NCI-H226 (cell line): Measurements from ENCODE around the gene SLC35G1.

Experiments used
- DNase-seq: peaks from one replicate; pipeline ENCODE4 v3.0.0-alpha.2; 2015

The SLC35G1 gene, protein sequence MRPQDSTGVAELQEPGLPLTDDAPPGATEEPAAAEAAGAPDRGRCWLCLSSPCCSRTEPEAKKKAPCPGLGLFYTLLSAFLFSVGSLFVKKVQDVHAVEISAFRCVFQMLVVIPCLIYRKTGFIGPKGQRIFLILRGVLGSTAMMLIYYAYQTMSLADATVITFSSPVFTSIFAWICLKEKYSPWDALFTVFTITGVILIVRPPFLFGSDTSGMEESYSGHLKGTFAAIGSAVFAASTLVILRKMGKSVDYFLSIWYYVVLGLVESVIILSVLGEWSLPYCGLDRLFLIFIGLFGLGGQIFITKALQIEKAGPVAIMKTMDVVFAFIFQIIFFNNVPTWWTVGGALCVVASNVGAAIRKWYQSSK

DNA sequence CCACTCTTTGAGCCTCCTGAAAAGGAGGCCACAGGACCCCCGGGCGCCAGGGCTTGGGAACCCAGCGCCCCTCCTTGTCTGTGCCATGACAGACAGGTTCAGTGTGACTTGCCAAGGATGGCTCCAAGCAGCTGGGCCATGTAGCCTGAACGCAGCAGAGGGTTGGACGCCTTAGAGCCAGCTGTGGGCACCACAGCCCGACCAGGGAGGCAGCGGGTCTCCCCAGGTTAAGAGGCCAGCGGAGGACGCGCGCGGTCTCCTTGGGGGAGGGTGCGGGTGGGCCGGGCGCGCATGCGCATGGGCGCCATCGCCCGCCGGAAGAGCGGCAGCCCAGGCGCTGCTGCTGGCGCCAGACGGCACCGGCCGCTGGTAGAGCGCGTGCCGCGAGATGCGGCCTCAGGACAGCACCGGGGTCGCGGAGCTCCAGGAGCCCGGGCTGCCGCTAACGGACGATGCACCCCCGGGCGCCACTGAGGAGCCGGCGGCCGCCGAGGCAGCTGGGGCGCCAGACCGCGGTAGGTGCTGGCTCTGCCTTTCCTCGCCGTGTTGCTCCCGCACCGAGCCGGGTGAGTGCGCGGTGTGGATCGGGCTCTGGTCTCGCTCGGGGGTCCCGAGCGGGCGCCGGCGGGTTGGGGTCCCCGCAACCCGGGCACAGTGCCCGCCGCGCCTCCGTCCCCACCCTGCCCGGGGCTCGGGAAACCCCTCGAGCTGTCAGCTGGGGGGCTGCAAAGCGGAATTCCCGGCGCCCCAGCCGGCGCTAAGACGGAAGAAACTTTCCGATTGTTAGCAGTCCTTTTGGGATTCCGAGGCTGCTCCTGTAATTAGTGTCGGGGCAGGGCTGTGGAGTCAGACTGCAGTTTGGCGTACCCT, at the start of gene SLC35G1:
SLC35G1 (plus strand) TSS at position 333 of the 870 bp plus-strand sequence; CDS start at position 389, 56 bp downstream.
- peak; percentile 51 for DNase-seq

DNA sequence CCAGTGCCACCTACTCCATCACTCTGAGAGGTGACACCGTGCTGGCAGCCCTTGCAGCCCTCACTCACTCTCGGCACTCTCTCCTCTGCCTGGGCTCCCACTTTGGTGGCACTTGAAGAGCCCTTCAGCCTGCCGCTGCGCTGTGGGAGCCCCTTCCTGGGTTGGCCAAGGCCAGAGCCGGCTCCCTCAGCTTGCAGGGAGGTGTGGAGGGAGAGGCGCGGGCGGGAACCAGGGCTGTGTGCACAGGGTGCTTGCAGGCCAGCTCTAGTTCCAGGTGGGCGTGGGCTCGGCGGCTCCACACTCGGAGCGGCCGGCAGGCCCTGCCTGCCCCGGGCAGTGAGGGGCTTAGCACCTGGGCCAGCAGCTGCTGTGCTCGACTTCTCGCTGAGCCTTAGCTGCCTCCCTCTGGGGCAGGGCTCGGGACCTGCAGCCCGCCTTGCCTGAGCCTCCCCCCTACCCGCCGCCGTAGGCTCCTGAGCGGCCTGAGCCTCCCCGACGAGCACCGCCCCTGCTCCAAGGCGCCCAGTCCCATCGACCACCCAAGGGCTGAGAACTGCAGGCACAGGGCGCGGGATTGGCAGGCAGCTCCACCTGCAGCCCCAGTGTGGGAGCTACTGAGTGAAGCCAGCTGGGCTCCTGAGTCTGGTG, 48.7 kb upstream of the SLC35G1 start:
- no peak for DNase-seq

DNA sequence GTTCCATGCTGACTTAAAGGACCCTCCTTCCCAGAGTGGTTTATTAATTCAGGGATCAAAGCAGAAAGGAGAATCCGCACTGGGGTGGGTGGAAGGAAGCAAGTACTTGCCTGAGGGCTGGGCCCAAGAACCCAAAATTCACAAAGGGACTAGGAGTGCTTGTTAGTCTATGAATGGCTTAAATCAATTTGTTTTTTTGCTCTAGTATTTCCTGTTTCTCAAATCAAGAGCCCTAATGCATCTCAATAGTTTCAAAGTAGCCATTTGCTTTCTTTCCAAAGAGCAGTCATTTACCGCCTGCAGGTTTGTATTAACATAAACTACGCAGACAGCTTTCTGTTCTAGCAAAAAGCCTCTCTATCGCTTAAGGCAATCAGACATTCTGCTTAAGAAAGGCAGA, 44.2 kb upstream of the SLC35G1 start:
- no peak for DNase-seq

DNA sequence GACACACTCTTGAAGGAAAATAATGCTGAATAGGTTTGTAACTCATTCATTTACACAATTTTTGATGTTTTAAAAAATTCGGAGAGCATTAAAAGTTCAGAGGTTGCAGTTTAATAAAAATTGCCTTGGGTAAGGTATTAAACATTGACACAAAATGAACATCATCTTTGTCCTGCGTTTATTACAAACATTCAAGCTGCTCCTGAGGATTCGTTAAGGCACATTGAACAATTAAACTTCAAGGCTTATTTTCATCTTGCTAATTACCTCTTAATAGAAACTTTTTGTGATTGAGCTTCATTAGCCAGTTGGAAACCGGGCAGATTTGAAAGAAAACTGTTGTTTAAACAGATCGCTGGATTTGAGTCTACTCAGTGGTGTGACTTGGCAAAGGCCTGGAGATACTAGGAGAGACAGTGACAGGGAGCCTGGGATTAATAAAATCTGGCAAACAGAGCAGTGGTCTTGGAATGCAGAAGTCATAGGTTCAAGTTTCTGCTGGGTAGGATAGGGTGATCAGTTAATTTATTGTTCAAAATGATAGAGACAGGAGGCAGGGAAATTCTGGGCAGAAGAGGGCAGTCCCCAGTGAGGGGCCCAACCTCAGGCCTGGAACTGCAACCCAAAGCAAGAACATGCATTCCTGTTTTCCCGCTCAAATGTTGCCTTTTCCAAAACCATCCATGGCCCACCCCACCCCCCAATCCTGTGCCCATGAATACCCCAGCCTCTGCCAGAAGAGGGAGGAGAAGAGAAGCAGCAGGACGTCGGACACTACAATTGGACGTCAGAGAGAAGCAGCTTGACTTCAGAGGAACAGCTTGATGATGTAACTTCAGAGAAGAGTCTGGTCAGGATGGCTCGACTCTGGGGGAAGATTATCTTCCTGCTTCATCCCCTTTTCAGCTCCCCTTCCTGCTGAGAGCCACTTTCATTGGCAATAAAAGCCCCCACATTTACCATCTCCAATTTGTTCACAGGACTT, 43.5 kb upstream of the SLC35G1 start:
- no peak for DNase-seq

DNA sequence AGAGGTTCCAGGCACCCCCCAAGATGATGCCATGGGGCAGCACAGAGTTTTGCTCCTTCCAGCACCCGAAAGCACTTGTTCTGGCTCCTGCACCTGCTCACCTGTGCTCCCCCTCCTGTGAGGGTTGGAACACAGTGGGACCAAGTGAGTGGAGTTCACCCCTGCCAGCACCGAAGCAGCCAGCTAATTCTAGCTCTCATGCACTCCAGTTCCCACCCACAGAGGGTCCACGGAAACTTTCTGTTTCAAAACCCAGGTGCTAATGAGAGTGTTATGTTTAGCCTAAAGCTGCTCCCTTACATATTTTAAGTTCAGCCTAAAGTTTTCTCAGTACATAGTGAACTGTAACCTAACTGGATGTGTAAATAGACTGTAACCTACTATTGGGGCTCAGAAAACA, 42.6 kb upstream of the SLC35G1 start:
- no peak for DNase-seq

DNA sequence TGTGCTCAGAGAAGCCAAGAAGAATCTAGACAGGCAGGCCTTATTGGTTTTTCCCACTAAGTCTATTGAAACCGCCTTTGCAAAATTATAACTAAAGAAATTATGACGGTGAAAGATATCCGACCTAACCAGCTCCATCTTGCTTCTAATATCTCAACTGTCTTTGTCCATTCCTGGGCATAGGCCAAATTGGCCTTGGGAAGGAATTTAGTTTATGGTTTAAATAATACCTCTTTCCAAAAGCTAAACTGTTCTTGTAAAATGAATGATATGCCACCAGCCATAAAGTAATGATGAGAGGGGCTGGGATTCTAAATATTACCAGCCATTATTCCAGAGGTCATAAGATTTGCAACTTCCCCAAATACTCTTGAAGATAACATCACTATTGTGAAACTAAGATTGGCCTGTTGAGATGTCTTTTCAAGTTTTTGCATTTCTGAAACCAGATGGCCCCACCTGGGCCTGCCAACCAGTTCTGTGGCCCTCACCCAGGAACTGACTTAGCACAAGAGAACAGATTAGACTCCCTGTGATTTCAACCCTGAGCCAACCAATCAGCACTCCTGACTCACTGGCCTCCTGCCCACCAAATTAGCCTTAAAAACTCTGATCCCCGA, 41.2 kb upstream of the SLC35G1 start:
- no peak for DNase-seq

DNA sequence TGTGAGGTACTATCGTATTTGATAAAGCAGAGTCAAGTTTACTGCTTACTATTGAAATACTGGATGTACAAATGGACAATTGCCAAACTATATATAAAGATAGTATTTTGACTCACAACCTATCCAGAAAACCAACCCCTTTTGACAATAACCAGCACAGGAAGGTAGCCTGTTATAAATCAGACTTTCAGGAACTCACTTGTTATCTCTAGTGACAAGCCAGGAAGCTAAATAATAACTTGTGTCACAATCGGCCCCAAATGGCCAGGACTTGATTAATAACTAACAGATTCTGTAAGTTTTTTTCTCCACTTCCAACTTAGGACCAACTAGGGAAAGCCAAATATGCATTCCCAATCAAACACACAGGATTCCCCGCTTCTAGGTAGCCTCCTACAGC, 38.8 kb upstream of the SLC35G1 start:
- DNase-seq, result no peak

DNA sequence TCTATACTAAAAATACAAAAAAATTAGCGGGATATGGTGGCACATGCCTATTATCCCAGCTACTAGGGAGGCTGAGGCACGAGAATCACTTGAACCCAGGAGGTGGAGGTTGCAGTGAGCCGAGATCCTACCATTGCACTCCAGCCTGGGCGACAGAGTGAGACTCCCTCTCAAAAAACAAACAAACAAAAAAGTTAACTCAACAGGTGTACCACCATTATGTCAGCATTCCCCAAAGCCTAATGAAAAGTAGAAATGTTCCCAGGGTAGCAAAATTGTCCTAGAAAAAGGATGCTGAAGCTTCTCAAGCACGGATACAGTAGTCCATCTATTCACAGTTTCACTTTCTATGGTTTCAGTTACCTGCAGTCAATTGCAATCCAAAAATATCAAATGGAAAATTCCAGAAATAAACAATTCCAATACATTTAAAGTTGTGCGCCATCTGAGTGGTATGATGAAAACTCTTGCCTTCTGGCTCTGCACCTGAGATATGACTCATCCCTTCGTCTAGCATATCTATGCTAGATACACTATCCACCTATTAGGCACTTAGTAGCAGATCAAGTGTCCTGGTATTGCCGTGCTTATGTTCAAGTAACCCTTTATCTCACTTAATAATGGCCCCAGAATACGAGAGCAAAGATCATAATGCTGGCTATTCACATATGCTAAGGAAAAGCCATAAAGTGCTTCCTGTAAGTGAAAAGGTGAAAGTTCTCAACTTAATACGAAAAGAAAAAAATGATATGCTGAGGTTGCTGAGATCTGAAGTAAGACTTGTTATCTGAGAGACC, 37.2 kb upstream of the SLC35G1 start:
- DNase-seq, result no peak

DNA sequence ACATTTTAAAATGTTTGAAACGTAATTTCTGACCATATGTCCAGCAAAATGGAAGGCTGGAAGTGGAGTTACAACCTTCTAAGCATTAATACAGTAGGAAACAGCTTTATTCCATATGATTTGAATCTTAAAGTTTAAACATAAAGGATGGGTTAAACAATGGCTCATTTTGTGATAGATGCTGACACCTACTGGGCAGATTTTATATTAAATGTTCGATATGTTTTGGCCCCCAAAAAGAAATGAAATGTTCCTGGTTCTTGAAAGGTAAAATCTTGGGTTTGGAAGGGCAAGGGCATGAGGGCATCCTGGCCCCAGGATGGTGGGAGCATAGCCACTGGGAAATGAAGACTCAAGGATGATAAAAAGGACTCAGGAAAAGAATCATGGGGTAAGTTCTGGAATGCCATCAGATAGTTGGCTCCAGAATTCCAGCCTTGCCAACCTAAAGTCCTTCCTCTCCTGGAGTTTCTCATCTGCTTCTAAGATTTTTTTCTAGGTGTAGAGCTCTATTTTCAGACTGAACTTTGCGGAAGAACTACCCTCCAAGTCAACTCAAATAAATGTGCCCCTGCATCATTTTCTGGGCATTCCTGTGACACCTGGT, 34.6 kb upstream of the SLC35G1 start:
- no peak for DNase-seq

DNA sequence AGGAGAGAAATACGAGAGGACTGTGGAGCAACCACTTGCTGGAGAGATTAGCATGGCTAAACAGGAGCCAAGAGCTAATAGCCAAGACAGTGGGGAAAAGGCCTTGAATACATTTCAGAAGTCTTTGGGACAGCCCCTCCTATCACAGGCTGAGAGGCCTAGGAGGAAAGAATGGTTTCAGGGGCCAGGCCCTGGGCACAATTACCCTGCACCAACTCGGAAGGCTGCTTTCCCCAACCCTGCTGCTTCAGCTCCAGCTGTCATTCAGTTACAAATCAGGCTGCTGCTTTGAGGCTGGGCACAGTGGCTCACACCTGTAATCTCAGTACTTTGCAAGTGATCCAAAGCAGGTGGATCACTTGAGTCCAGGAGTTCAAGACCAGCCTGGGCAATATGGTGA, 32.0 kb upstream of the SLC35G1 start:
- DNase-seq, result no peak

DNA sequence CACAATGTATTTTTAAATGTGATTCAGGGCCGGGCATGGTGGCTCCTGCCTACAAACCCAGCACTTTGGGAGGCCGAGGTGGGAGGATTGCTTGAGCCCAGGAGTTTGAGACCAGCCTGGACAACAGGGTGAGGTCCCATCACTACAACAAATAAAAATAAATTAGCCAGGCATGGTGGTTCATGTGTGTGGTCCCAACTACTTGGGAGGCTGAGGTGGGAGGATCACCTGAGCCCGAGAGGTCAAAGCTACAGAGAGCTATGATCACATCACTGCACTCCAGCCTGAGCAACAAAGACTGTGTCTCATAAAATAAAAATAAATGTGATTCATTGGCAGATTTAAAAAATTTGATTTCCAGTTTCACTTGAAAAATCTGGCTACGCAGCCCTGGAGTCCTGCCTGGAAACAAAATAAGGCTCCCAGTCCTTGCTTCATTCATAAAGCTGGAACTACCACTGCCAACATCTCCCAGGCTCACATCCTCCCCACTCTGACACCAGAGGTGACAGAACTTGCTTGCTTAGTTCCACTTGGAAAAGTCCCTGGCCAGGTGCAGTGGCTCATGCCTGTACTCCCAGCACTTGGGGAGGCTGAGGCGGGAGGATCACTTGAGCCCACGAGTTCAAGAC, 27.9 kb upstream of the SLC35G1 start:
- no peak for DNase-seq

DNA sequence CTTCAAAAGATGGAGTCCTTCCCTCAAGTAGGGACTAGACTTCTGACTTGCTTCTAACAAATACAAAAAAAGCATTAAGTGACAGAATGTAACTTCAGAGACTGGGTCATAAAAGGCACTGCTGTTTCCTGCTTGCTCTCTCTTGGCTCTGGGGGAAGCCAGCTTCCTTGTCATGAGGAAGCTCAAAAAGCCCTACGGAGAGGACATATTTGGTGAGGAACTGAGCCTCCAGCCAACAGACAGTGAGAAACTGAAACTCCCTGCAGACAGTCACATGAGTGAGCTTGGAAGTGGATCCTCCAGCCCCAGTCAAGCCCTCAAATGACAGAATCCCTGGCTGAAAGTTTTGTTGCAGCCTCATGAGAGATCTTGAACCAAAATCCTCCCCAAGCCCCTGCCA, 26.3 kb upstream of the SLC35G1 start:
- DNase-seq, result no peak

DNA sequence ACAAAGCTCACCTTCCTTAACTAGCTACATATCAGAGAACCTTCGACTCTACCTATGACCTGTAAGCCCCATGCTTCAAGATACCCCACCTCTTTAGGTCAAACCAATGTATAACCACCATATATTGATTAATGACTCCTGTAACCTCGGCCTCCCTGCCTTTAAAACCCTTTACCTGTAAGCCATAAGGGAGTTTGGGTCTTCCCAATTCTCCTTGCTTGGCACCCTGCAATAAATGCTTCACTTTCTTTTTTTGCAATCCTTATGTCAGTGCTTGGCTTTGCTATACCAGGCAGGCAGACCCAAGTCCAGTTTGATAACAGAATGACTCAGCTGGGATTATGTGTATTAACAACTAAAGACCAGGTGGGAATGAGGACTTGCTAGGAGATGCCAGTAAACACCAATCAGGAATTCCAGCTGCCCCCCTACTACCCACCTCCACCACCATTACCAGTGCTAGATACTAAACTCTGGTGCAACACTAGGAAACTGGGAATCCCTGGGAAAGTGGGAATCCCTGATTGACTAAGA, 22.0 kb upstream of the SLC35G1 start:
- DNase-seq, result peak; percentile 50

DNA sequence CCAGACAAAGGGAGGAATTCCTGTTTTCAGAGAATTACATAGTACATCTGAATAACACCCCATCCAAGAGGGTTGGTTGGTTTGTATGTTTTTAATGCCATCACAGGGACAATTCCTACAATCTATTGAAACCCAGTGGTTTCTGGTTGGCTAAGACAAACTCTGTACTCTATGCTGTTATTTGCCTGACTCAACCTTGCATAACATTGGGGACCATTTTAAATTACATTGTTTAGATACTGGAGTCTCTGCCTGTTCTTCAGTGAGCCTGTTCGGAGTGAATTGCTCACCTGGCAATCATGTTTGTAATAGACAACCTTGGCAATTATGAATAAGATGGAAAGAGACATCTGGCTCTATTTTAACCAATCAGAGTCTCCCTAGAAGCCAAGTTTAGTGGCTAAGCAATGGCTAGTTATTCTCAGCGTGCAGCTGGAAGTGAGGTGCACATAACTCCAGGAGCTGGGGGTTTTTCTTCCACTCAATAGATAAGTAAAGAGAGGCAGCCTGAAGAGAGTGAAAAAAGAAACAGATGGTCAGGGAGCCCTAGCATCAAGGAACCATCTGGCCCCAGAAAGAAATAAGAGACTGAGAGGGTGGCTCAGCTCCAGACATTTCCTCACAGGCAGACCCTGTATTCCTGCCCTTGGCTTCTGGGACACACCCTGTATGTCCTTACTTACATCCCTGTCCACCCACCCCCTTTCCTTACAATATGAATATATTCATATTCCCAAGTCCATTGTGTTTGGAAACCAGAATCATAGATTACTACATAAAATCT, 21.2 kb upstream of the SLC35G1 start:
- DNase-seq, result no peak

DNA sequence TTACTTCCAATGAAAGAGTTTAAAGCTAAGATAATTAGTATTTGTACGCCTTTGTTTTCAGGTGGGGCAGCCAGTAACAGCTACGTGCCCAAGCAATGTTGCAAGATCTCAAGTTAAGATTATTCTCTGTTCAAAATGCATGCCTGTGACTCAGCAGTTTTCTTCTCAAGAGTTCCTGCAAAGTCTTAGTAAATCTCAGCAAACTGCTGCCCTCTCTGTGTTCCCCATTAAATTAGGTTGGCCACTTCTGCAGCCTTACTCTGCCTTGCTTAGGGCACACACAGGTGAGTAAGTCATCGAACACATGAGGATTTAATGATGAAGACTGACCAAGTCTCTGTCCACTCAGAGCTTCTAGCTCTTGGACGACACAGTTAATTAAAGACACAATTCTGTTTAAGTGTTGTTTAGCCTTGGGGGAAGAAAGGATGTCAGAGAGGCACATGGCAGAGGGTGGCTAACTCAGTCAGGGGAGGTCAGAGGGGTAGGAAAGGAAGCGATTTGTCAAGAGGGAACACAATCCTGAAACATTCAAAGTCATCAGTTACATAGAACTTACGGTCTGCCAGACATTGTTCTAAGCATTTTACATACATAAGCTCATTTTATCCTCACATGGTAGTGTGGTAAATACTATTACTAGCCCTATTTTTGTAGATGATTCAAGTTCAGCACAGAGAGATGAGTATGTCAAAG, 20.2 kb upstream of the SLC35G1 start:
- DNase-seq, result no peak

DNA sequence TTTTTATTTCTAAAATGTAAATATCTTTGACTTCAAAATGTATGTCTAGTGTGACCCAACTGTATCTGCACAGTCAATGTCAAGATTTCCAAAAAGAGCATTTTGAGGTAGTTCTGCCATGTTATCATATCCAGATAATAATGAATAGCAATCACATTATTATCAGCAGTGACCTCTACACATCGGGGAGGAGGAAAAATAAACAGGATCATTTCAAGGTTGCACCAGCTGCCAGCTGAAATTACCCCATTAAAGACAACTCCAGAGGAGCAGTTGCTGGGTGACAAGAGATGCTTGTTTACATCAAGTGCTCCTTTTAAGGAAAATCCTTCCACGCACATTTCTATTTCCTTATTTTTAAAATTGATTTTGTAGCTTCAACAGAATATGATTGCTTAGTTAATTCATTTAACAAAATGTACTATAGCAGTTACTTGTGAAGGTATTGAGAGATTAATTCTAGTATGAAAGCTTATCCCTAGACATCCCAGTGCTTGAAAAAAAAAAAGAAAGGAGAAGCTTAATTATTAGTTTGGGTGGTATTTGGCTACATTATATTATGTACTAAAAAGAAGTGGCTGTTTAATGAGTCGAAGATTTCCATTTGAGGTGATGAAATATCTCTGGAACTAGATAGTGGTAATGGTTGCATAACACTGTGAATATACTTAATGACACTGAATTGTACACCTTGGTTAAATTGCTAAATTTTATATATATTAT, 19.3 kb upstream of the SLC35G1 start:
- DNase-seq, result no peak

DNA sequence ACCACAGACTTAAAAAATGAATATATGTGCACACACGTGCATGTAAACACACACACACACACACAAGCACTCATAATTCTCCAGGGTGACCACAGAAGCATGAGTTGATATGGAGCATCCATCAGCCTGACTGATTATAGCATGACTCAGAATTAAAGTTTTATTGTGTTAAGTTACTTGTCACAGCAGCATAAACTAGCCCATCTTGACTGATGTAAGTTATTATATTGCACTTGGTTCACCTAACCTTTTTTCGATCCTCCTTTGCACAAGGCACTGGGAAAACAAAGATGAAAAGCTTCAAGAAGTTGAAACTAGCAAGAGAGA, 18.8 kb upstream of the SLC35G1 start:
- DNase-seq, result peak; percentile 54

DNA sequence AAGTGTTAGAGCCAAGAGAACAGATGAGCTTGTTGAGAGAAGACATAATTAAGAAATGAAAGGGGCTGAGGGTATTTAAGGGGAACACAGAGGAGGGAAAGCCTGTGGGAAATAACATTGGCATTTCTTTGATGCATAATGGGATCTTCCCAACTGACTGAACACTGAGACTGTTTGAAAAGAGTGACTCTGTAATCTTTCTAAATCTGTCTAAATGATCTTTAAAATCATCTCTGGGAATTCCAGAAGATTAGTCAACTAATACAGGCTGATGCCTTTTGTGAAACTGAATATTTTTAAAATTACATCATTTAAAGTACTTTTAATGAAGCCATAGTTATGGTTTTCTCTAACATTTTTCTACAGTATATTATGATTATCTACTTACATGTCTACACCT, 17.4 kb upstream of the SLC35G1 start:
- no peak for DNase-seq
